Stimulated activated naive B cell treated with anti-CD40 and anti-IgM and Interleukin-4, amounts not matched to agents 10 μg/mL and 1 μg/mL and 100 μg/mL, for 72 hours (primary cell): ENCODE data around the gene ADARB1.

ENCODE experiments used
- ATAC-seq, 2 donors: fragments of 150-1000 bp; cut with Tn5 transposase; replicated peaks; 2 replicates each; pipeline ENCODE4 v1.10.0; 2021; ENCODE audit warnings: moderate library complexity in 1 of 2
- DNase-seq: peaks from one replicate; pipeline ENCODE4 v3.0.0; 2021
- H3K27ac Mint-ChIP-seq: one replicate; pipeline ENCODE4 v1.8.0; 2022; ENCODE audit warnings: mild to moderate bottlenecking, mixed read lengths
- H3K27me3 Mint-ChIP-seq, 2 donors: one replicate each; pipeline ENCODE4 v1.8.0; 2022; ENCODE audit warnings: mixed read lengths in 2 of 2
- H3K36me3 Mint-ChIP-seq, 2 donors: one replicate each; pipeline ENCODE4 v1.8.0; 2022; ENCODE audit warnings: mixed read lengths in 2 of 2, mild to moderate bottlenecking in 1 of 2
- H3K4me1 Mint-ChIP-seq, 2 donors: one replicate each; pipeline ENCODE4 v1.8.0; 2022; ENCODE audit warnings: mixed read lengths in 2 of 2, mild to moderate bottlenecking in 1 of 2
- H3K4me3 Mint-ChIP-seq, 2 donors: one replicate each; pipeline ENCODE4 v1.8.0; 2022; ENCODE audit warnings: mild to moderate bottlenecking in 2 of 2, mixed read lengths in 2 of 2, moderate library complexity in 1 of 2
- H3K9me3 Mint-ChIP-seq, 2 donors: one replicate each; pipeline ENCODE4 v1.8.0; 2022; ENCODE audit warnings: mixed read lengths in 2 of 2, mild to moderate bottlenecking in 1 of 2

The ADARB1 gene

GRCh38 chr21:45110873-45111624 is 36.7 kb downstream of the ADARB1 start:
- DNase-seq = peak; percentile 27
- H3K4me1 Mint-ChIP-seq = peaks cover 60 to 90% of the 10 kb centered on the region in 2 donors
- H3K9me3 Mint-ChIP-seq = no peaks in the 10 kb centered on the region
- H3K4me3 Mint-ChIP-seq = peak overlapping the region; percentile 84 to 92
- ATAC-seq = peak; percentile 30 to 45
- peaks cover 20 to 41% of the 10 kb centered on the region in 2 donors for H3K36me3 Mint-ChIP-seq
- no peaks in the 10 kb centered on the region for H3K27me3 Mint-ChIP-seq
- H3K27ac Mint-ChIP-seq = peak overlapping the region; percentile 97

- Mint-ChIP-seq H3K27ac (peak overlapping the region; percentile 86), H3K36me3 (peaks cover 21 to 43% of the 10 kb centered on the region in 2 donors), H3K4me3 (peak overlapping the region; percentile 66 to 84)
Measured at GRCh38 chr21:45111703-45112102, 37.3 kb downstream of the ADARB1 start.

GRCh38 chr21:45112371-45112770 is 38.0 kb downstream of the ADARB1 start:
- Mint-ChIP-seq H3K36me3 (peaks cover 26 to 47% of the 10 kb centered on the region in 2 donors), H3K9me3 (peaks cover 0 to 1% of the 10 kb centered on the region in 2 donors), H3K27me3 (no peaks in the 10 kb centered on the region), H3K4me3 (peak overlapping the region; percentile 66 to 84), H3K27ac (peak overlapping the region; percentile 86), H3K4me1 (peaks cover 57 to 90% of the 10 kb centered on the region in 2 donors)
- no peak for DNase-seq
- ATAC-seq = no peak

More at GRCh38 chr21:45111703-45112102, 37.3 kb downstream of the ADARB1 start:
- ATAC-seq (no peak), DNase-seq (no peak)
- no peaks in the 10 kb centered on the region for H3K27me3 Mint-ChIP-seq
- H3K4me1 Mint-ChIP-seq = peaks cover 57 to 90% of the 10 kb centered on the region in 2 donors
- peaks cover 0 to 1% of the 10 kb centered on the region in 2 donors for H3K9me3 Mint-ChIP-seq

GRCh38 chr21:45113543-45113942 is 39.2 kb downstream of the ADARB1 start:
- DNase-seq = no peak
- H3K4me3 Mint-ChIP-seq = peak overlapping the region in 1 of 2 donors; percentile 60
- H3K27me3 Mint-ChIP-seq = no peaks in the 10 kb centered on the region
- H3K4me1 Mint-ChIP-seq = peaks cover 61 to 96% of the 10 kb centered on the region in 2 donors
- H3K36me3 Mint-ChIP-seq = peaks cover 28 to 50% of the 10 kb centered on the region in 2 donors
- no peak for ATAC-seq
- H3K9me3 Mint-ChIP-seq = peaks cover 0 to 1% of the 10 kb centered on the region in 2 donors
- no peak overlapping the region for H3K27ac Mint-ChIP-seq

- Mint-ChIP-seq H3K27ac (no peak overlapping the region), H3K36me3 (peaks cover 31 to 50% of the 10 kb centered on the region in 2 donors), H3K27me3 (no peaks in the 10 kb centered on the region), H3K4me1 (peaks cover 58 to 96% of the 10 kb centered on the region in 2 donors), H3K4me3 (no peak overlapping the region), H3K9me3 (peaks cover 0 to 1% of the 10 kb centered on the region in 2 donors)
- no peak for DNase-seq
- no peak for ATAC-seq
Measured at GRCh38 chr21:45114072-45114471, 39.7 kb downstream of the ADARB1 start.

- no peak for ATAC-seq
- H3K36me3 Mint-ChIP-seq = peaks cover 31 to 50% of the 10 kb centered on the region in 2 donors
- H3K4me1 Mint-ChIP-seq = peaks cover 57 to 96% of the 10 kb centered on the region in 2 donors
- DNase-seq = no peak
- no peaks in the 10 kb centered on the region for H3K27me3 Mint-ChIP-seq
- H3K27ac Mint-ChIP-seq = peak overlapping the region; percentile 65
- peaks cover 0 to 1% of the 10 kb centered on the region in 2 donors for H3K9me3 Mint-ChIP-seq
- H3K4me3 Mint-ChIP-seq = peak overlapping the region; percentile 3 to 52
Measured at GRCh38 chr21:45114475-45114874, 40.1 kb downstream of the ADARB1 start.

- no peak for DNase-seq
- no peak overlapping the region for H3K4me3 Mint-ChIP-seq
- H3K4me1 Mint-ChIP-seq = peaks cover 59 to 91% of the 10 kb centered on the region in 2 donors
Measured at GRCh38 chr21:45115141-45115540, 40.8 kb downstream of the ADARB1 start.

GRCh38 chr21:45116066-45116465 is 41.7 kb downstream of the ADARB1 start:
- ATAC-seq = no peak
- H3K9me3 Mint-ChIP-seq = peaks cover 0 to 1% of the 10 kb centered on the region in 2 donors

More at GRCh38 chr21:45115141-45115540, 40.8 kb downstream of the ADARB1 start:
- H3K9me3 Mint-ChIP-seq = peaks cover 0 to 1% of the 10 kb centered on the region in 2 donors
- H3K27ac Mint-ChIP-seq = no peak overlapping the region
- H3K36me3 Mint-ChIP-seq = peaks cover 31 to 50% of the 10 kb centered on the region in 2 donors
- no peak for ATAC-seq
- H3K27me3 Mint-ChIP-seq = no peaks in the 10 kb centered on the region

GRCh38 chr21:45117314-45117713 is 42.9 kb downstream of the ADARB1 start:
- H3K9me3 Mint-ChIP-seq = peaks cover 0 to 1% of the 10 kb centered on the region in 2 donors
- DNase-seq (no peak), ATAC-seq (no peak)
- no peak overlapping the region for H3K4me3 Mint-ChIP-seq
- H3K4me1 Mint-ChIP-seq = peaks cover 58 to 90% of the 10 kb centered on the region in 2 donors
- no peak overlapping the region for H3K27ac Mint-ChIP-seq
- H3K27me3 Mint-ChIP-seq = no peaks in the 10 kb centered on the region
- H3K36me3 Mint-ChIP-seq = peaks cover 45 to 62% of the 10 kb centered on the region in 2 donors

More at GRCh38 chr21:45116066-45116465, 41.7 kb downstream of the ADARB1 start:
- H3K36me3 Mint-ChIP-seq = peaks cover 37 to 58% of the 10 kb centered on the region in 2 donors
- H3K27ac Mint-ChIP-seq = no peak overlapping the region
- H3K27me3 Mint-ChIP-seq = no peaks in the 10 kb centered on the region
- no peak overlapping the region for H3K4me3 Mint-ChIP-seq
- H3K4me1 Mint-ChIP-seq = peaks cover 60 to 92% of the 10 kb centered on the region in 2 donors
- DNase-seq = no peak

GRCh38 chr21:45118099-45118498 is 43.7 kb downstream of the ADARB1 start:
- Mint-ChIP-seq H3K36me3 (peaks cover 39 to 56% of the 10 kb centered on the region in 2 donors), H3K4me1 (peaks cover 57 to 90% of the 10 kb centered on the region in 2 donors), H3K27ac (no peak overlapping the region), H3K4me3 (no peak overlapping the region), H3K27me3 (no peaks in the 10 kb centered on the region), H3K9me3 (peaks cover 0 to 1% of the 10 kb centered on the region in 2 donors)
- ATAC-seq (no peak), DNase-seq (no peak)

GRCh38 chr21:45119812-45120211 is 45.4 kb downstream of the ADARB1 start:
- peaks cover 37 to 61% of the 10 kb centered on the region in 2 donors for H3K36me3 Mint-ChIP-seq
- DNase-seq (no peak), ATAC-seq (no peak)
- peaks cover 63 to 91% of the 10 kb centered on the region in 2 donors for H3K4me1 Mint-ChIP-seq
- no peaks in the 10 kb centered on the region for H3K27me3 Mint-ChIP-seq
- no peak overlapping the region for H3K27ac Mint-ChIP-seq
- H3K9me3 Mint-ChIP-seq = peaks cover 0 to 1% of the 10 kb centered on the region in 2 donors
- H3K4me3 Mint-ChIP-seq = no peak overlapping the region

GRCh38 chr21:45120975-45121374 is 46.6 kb downstream of the ADARB1 start:
- ATAC-seq (no peak), DNase-seq (no peak)
- Mint-ChIP-seq H3K27ac (no peak overlapping the region), H3K27me3 (no peaks in the 10 kb centered on the region), H3K36me3 (peaks cover 39 to 60% of the 10 kb centered on the region in 2 donors), H3K4me1 (peaks cover 64 to 91% of the 10 kb centered on the region in 2 donors), H3K4me3 (no peak overlapping the region), H3K9me3 (peaks cover 0 to 1% of the 10 kb centered on the region in 2 donors)

- ATAC-seq = no peak
- H3K27ac Mint-ChIP-seq = peak overlapping the region; percentile 47
Measured at GRCh38 chr21:45122030-45122429, 47.6 kb downstream of the ADARB1 start.

GRCh38 chr21:45122432-45123132 is 48.2 kb downstream of the ADARB1 start:
- no peak overlapping the region for H3K27ac Mint-ChIP-seq
- peaks cover 75 to 91% of the 10 kb centered on the region in 2 donors for H3K4me1 Mint-ChIP-seq
- H3K9me3 Mint-ChIP-seq = no peaks in the 10 kb centered on the region
- ATAC-seq = peak; percentile 24 to 33
- H3K27me3 Mint-ChIP-seq = no peaks in the 10 kb centered on the region
- DNase-seq = no peak
- H3K36me3 Mint-ChIP-seq = peaks cover 40 to 63% of the 10 kb centered on the region in 2 donors
- H3K4me3 Mint-ChIP-seq = peak overlapping the region in 1 of 2 donors; percentile 33

More at GRCh38 chr21:45122030-45122429, 47.6 kb downstream of the ADARB1 start:
- no peak for DNase-seq
- no peaks in the 10 kb centered on the region for H3K27me3 Mint-ChIP-seq
- H3K4me3 Mint-ChIP-seq = no peak overlapping the region
- no peaks in the 10 kb centered on the region for H3K9me3 Mint-ChIP-seq
- peaks cover 71 to 91% of the 10 kb centered on the region in 2 donors for H3K4me1 Mint-ChIP-seq
- H3K36me3 Mint-ChIP-seq = peaks cover 37 to 61% of the 10 kb centered on the region in 2 donors
